ENCODE results near the gene SLC6A7.

DNA sequence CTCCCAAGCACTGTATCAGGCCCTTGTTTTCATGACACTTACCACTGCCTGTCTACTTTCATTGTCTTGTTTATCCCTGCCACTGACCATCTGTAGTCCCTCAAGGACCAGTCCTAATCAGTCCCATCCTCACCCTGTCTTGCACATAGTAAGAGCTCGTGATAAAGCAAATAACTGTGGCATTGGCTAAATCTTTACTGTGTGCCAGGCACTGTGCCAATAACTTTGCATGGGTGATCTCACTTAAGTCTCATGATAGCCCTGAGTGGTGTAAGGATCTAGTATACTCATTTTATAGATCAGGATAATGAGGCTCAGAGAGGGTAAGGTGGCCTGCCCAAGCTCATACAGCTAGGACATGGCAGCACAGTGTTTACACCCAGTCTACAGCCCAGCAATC, 17.7 kb upstream of the SLC6A7 start:
- TF ChIP-seq, protein P1, sequence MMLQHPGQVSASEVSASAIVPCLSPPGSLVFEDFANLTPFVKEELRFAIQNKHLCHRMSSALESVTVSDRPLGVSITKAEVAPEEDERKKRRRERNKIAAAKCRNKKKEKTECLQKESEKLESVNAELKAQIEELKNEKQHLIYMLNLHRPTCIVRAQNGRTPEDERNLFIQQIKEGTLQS (CRISPR knock-in tag; conservative IDR thresholded peaks at IDR 0.05): no peak
- TF ChIP-seq, protein P2, sequence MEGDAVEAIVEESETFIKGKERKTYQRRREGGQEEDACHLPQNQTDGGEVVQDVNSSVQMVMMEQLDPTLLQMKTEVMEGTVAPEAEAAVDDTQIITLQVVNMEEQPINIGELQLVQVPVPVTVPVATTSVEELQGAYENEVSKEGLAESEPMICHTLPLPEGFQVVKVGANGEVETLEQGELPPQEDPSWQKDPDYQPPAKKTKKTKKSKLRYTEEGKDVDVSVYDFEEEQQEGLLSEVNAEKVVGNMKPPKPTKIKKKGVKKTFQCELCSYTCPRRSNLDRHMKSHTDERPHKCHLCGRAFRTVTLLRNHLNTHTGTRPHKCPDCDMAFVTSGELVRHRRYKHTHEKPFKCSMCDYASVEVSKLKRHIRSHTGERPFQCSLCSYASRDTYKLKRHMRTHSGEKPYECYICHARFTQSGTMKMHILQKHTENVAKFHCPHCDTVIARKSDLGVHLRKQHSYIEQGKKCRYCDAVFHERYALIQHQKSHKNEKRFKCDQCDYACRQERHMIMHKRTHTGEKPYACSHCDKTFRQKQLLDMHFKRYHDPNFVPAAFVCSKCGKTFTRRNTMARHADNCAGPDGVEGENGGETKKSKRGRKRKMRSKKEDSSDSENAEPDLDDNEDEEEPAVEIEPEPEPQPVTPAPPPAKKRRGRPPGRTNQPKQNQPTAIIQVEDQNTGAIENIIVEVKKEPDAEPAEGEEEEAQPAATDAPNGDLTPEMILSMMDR (IDR thresholded peaks at IDR 0.05): no peak
- TF ChIP-seq E2F1 (CRISPR knock-in tag; IDR thresholded peaks at IDR 0.05) (no peak), EMX1 (CRISPR knock-in tag; IDR thresholded peaks at IDR 0.05) (no peak), NR3C1 (CRISPR knock-in tag; conservative IDR thresholded peaks at IDR 0.05; ENCODE audit: low read depth) (no peak), ZNF232 (CRISPR knock-in tag; IDR thresholded peaks at IDR 0.05) (no peak), NR2C2 (CRISPR knock-in tag; IDR thresholded peaks at IDR 0.05) (no peak)
- TF ChIP-seq, protein P3, sequence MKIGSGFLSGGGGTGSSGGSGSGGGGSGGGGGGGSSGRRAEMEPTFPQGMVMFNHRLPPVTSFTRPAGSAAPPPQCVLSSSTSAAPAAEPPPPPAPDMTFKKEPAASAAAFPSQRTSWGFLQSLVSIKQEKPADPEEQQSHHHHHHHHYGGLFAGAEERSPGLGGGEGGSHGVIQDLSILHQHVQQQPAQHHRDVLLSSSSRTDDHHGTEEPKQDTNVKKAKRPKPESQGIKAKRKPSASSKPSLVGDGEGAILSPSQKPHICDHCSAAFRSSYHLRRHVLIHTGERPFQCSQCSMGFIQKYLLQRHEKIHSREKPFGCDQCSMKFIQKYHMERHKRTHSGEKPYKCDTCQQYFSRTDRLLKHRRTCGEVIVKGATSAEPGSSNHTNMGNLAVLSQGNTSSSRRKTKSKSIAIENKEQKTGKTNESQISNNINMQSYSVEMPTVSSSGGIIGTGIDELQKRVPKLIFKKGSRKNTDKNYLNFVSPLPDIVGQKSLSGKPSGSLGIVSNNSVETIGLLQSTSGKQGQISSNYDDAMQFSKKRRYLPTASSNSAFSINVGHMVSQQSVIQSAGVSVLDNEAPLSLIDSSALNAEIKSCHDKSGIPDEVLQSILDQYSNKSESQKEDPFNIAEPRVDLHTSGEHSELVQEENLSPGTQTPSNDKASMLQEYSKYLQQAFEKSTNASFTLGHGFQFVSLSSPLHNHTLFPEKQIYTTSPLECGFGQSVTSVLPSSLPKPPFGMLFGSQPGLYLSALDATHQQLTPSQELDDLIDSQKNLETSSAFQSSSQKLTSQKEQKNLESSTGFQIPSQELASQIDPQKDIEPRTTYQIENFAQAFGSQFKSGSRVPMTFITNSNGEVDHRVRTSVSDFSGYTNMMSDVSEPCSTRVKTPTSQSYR (CRISPR knock-in tag; IDR thresholded peaks at IDR 0.05): no peak

Data from WTC11 (cell line).